ENCODE measurements around the gene MROH9.

MROH9 gene, protein sequence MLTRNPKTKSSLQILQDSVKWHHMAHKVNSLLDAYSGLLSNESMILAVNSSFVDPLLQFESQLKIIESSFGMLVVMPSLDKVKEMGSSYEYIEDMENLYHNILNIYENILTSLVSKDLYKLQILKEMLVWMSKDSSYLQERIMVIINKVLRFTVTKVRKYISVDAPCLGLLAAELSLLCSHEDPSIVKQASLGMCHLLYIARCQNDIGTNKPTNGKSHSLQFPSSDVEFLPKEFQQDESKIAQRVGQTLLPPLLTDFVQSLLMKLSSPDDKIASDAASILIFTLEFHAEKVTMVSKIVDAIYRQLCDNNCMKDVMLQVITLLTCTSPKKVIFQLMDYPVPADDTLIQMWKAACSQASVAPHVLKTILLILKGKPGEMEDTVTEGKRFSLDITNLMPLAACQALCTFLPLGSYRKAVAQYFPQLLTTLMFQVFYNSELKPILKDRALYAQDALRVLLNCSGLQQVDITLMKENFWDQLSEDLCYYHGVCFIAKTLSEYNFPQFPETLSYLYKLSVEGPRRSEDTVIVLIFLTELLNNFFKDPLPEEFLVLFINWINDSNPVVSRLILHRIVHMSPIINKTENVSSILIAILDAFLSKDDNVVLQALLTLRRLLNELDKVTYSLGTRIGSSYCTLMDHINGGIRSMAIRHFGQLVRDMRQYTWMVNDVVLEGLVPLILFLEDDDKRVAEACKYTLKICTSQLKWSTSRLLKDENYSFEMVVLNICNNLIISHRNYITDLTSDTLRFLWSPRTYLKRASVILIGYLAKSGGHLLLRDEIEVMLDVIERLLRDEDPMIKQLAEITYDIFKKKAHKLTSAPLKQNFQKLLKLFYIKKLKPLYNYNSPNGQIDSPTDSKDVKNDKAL

GRCh38 chr1:170935231-170935630 is at the start of gene MROH9:
MROH9 (plus strand) TSS chr1:170935534; CDS start chr1:170945557, 10,023 bp downstream.
- TF ChIP-seq CTCF (IDR thresholded peaks at IDR 0.05; ENCODE audit: extremely low read depth, insufficient read depth, missing control alignments) = no peak
- in situ Hi-C loops (cut with MboI; ENCODE audit: low pct_unique_long_range_greater_than_20kb, low sequenced_read_pairs, unreplicated experiment) = no loop called here
- no peak for DNase-seq (ENCODE audit: low spot score)

- no peak for TF ChIP-seq CTCF (IDR thresholded peaks at IDR 0.05; ENCODE audit: extremely low read depth, insufficient read depth, missing control alignments)
- no peak for DNase-seq (ENCODE audit: low spot score)
- in situ Hi-C loops (cut with MboI; ENCODE audit: low pct_unique_long_range_greater_than_20kb, low sequenced_read_pairs, unreplicated experiment) = loop anchor here (25.0 kb wide), 2 partner anchors 198 to 948 kb away; no protein-coding TSS in a partner anchor
Observed at GRCh38 chr1:170885551-170885950, 49.8 kb upstream of the MROH9 start.

- DNase-seq (ENCODE audit: low spot score) = no peak
- TF ChIP-seq CTCF (IDR thresholded peaks at IDR 0.05; ENCODE audit: extremely low read depth, insufficient read depth, missing control alignments) = no peak
- in situ Hi-C loops (cut with MboI; ENCODE audit: low pct_unique_long_range_greater_than_20kb, low sequenced_read_pairs, unreplicated experiment) = loop anchor here (25.0 kb wide), 2 partner anchors 199 to 949 kb away; no protein-coding TSS in a partner anchor
Observed at GRCh38 chr1:170886460-170886859, 48.9 kb upstream of the MROH9 start.

GRCh38 chr1:170887726-170888125 is 47.6 kb upstream of the MROH9 start:
- no peak for DNase-seq (ENCODE audit: low spot score)
- no peak for TF ChIP-seq CTCF (IDR thresholded peaks at IDR 0.05; ENCODE audit: extremely low read depth, insufficient read depth, missing control alignments)
- in situ Hi-C loops (cut with MboI; ENCODE audit: low pct_unique_long_range_greater_than_20kb, low sequenced_read_pairs, unreplicated experiment) = loop anchor here (25.0 kb wide), 2 partner anchors 200 to 950 kb away; no protein-coding TSS in a partner anchor

- in situ Hi-C loops (cut with MboI; ENCODE audit: low pct_unique_long_range_greater_than_20kb, low sequenced_read_pairs, unreplicated experiment) = loop anchor here (25.0 kb wide), 2 partner anchors 205 to 955 kb away; no protein-coding TSS in a partner anchor
- TF ChIP-seq CTCF (IDR thresholded peaks at IDR 0.05; ENCODE audit: extremely low read depth, insufficient read depth, missing control alignments) = no peak
- no peak for DNase-seq (ENCODE audit: low spot score)
Observed at GRCh38 chr1:170891872-170892271, 43.5 kb upstream of the MROH9 start.

DNA sequence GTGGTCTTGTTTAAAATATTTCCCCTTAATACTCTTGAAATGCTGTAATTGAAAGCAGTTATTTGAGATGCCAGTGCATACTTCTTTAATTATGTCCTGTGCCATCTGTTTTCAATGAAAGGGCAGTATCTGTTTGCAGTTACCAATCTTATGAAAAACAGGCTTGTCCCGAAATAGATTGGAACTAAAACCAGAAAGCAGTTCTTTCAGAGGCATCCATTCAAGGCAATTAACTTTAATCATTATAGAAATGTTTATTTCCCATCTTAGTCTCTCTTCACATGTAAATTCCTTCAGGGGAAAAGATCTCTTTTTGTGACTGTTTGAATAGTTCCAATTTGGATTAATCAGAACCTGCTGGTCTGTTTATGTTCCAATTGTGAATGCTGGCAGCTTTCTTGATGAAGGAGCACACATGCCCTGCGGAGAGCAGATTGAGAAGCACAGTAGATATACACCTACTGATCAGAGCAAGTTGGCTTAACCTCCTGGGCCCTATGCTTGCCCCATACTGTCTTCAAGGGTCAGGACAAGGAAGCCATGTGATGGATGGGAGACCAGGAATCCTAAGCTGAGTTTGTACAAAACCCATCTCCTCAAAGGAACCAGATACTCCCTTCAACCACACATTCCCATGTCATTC is 41.6 kb upstream of the MROH9 start:
- in situ Hi-C loops (cut with MboI; ENCODE audit: low pct_unique_long_range_greater_than_20kb, low sequenced_read_pairs, unreplicated experiment) = loop anchor here (25.0 kb wide), 2 partner anchors 206 to 956 kb away; no protein-coding TSS in a partner anchor
- no peak for DNase-seq (ENCODE audit: low spot score)
- TF ChIP-seq CTCF (IDR thresholded peaks at IDR 0.05; ENCODE audit: extremely low read depth, insufficient read depth, missing control alignments) = no peak
